DOHH2 (cell line): Measurements from ENCODE around the gene KRT77.

Experiments used
- H3F3A ChIP-seq: fragments of 200-600 bp; sonication (generic), shearing (Covaris generic); 2 replicates; pipeline ENCODE4 v1.6.0; 2016; ENCODE audit warnings: antibody characterized with exemption, mild to moderate bottlenecking; ENCODE audit not compliant: control insufficient read depth, insufficient read depth
- H3K27ac ChIP-seq: fragments of 200-600 bp; sonication (generic); 2 replicates; pipeline ENCODE4 v1.5.1; 2014; ENCODE audit warnings: low read depth, mild to moderate bottlenecking, low read length, moderate library complexity
- H3K27me3 ChIP-seq: fragments of 200-600 bp; sonication (generic); 2 replicates; pipeline ENCODE4 v1.6.1; 2014; ENCODE audit warnings: mild to moderate bottlenecking, low read length, mixed read lengths; ENCODE audit not compliant: control insufficient read depth
- H3K36me3 ChIP-seq: fragments of 200-600 bp; sonication (generic); 2 replicates; pipeline ENCODE4 v1.6.1; 2014; ENCODE audit warnings: mild to moderate bottlenecking, low read length, moderate library complexity, mixed read lengths; ENCODE audit not compliant: control insufficient read depth
- H3K4me1 ChIP-seq: fragments of 200-600 bp; sonication (generic); 2 replicates; pipeline ENCODE4 v1.6.1; 2014; ENCODE audit warnings: mild to moderate bottlenecking, low read length, mixed read lengths; ENCODE audit not compliant: control insufficient read depth
- H3K4me2 ChIP-seq: fragments of 200-600 bp; sonication (generic); 2 replicates; pipeline ENCODE4 v1.6.0; 2014; ENCODE audit warnings: mild to moderate bottlenecking, low read length, moderate library complexity
- H3K4me3 ChIP-seq: fragments of 200-600 bp; sonication (generic); 2 replicates; pipeline ENCODE4 v1.5.1; 2014; ENCODE audit warnings: mild to moderate bottlenecking, low read length, mixed read lengths
- H3K79me2 ChIP-seq: fragments of 200-600 bp; sonication (generic); 2 replicates; pipeline ENCODE4 v1.6.1; 2014; ENCODE audit warnings: mild to moderate bottlenecking, low read length, mixed read lengths; ENCODE audit not compliant: control insufficient read depth
- H3K9me2 ChIP-seq: fragments of 200-600 bp; sonication (generic); replicated peaks from 2 replicates; pipeline ENCODE4 v1.6.1; 2014; ENCODE audit warnings: mild to moderate bottlenecking, low read length, mixed read lengths; ENCODE audit not compliant: control insufficient read depth
- H3K9me3 ChIP-seq: fragments of 200-600 bp; sonication (generic); 2 replicates; pipeline ENCODE4 v1.6.1; 2014; ENCODE audit warnings: antibody characterized with exemption, low read length, mixed read lengths; ENCODE audit not compliant: control insufficient read depth, insufficient read depth
- H4K20me1 ChIP-seq: fragments of 200-600 bp; sonication (generic); 2 replicates; pipeline ENCODE4 v1.6.0; 2014; ENCODE audit warnings: low read depth, mild to moderate bottlenecking, antibody characterized with exemption, low read length, moderate library complexity; ENCODE audit not compliant: control insufficient read depth, insufficient read depth
- CTCF ChIP-seq: fragments of 200-600 bp; sonication (generic); IDR thresholded peaks from one replicate; pipeline ENCODE4 v1.5.1; 2014; ENCODE audit warnings: antibody characterized with exemption, mild to moderate bottlenecking, low read depth, low read length; ENCODE audit not compliant: poor library complexity, severe bottlenecking
- EZH2phosphoT487 ChIP-seq: fragments of 200-600 bp; sonication (generic); IDR thresholded peaks from 2 replicates; pipeline ENCODE4 v1.6.1; 2017; ENCODE audit warnings: borderline replicate concordance, mild to moderate bottlenecking, antibody characterized with exemption, low read length, moderate library complexity, mixed read lengths

Gene KRT77

DNA sequence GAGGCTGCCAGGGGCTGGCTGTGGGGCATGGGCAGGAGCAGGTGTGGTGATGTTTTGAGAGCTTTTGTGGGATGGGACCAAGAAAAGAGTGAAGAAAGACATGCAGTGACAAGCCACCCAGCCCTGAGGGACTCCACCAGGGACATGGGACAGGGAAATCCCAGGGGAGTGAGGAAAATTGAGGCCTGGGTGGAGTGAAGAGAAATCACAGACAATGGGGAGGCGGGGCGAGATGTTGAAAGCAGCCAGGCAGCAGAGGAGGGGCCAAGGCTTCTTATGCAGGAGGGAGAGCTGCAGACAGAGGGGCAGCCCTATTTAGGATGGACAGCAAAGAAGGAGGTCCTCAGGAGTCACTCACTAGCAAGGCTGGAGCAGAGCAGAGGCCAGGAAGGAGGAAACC lies 18.9 kb downstream of the KRT77 start:
- Histone ChIP-seq H3K79me2 (no peaks in the 10 kb centered on the region), H3K4me2 (no peak overlapping the region), H3K27ac (no peak overlapping the region), H3K4me1 (no peaks in the 10 kb centered on the region), H3K9me3 (no peaks in the 10 kb centered on the region), H3K27me3 (peaks cover 14% of the 10 kb centered on the region), H3K36me3 (no peaks in the 10 kb centered on the region), H4K20me1 (no peaks in the 10 kb centered on the region), H3K9me2 (no peaks in the 10 kb centered on the region), H3F3A (no peaks in the 10 kb centered on the region), H3K4me3 (no peak overlapping the region)
- TF ChIP-seq CTCF = no peak
- no peak for TF ChIP-seq EZH2phosphoT487

DNA sequence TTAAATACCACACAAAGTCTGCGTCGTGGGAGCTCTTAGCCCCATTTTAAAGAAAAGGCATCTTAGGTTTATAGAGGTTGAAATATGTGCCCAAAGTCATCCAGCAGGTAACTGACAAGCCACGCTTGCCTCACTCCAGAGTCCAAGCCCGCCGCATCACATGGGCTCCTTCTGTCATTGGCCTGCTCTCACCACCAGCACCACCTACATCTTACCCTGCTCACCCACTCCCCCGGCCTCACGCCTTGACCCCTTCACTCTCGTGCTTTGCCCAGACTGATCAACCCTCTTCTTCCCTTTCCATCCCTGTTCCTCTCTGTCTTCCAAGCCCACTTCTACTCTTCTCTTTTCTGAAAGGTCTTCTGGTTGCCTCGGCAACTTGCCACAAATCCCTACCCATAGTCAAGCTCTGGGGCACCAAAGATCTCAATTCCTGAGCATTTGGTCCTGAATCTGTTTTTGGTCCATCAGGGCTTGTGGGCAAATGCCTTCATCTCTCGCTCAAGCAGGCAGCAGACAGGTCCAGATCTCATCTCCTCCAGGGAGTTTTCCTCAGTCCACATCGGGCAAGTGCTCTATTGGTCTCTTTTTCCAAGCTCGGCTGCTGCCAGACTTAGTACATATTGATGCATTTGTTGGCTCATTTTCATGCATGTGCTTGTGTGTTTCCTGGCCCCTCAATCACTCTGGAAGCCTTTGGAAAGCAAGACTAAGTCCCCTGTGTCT lies 19.6 kb downstream of the KRT77 start:
- Histone ChIP-seq H3K27ac (no peak overlapping the region), H3K9me2 (no peaks in the 10 kb centered on the region), H3F3A (no peaks in the 10 kb centered on the region), H4K20me1 (no peaks in the 10 kb centered on the region), H3K4me1 (no peaks in the 10 kb centered on the region), H3K4me2 (no peak overlapping the region), H3K79me2 (no peaks in the 10 kb centered on the region), H3K27me3 (peaks cover 16% of the 10 kb centered on the region), H3K9me3 (no peaks in the 10 kb centered on the region), H3K36me3 (no peaks in the 10 kb centered on the region), H3K4me3 (no peak overlapping the region)
- no peak for TF ChIP-seq CTCF
- TF ChIP-seq EZH2phosphoT487 = no peak

- H3K27me3 ChIP-seq = peaks cover 13% of the 10 kb centered on the region
- H4K20me1 ChIP-seq = no peaks in the 10 kb centered on the region
- no peak overlapping the region for H3K27ac ChIP-seq
- H3K4me1 ChIP-seq = no peaks in the 10 kb centered on the region
- no peak overlapping the region for H3K4me2 ChIP-seq
- no peak overlapping the region for H3K4me3 ChIP-seq
- H3F3A ChIP-seq = no peaks in the 10 kb centered on the region
- no peaks in the 10 kb centered on the region for H3K9me2 ChIP-seq
- TF ChIP-seq CTCF (no peak), EZH2phosphoT487 (no peak)
- no peaks in the 10 kb centered on the region for H3K36me3 ChIP-seq
- no peaks in the 10 kb centered on the region for H3K9me3 ChIP-seq
- no peaks in the 10 kb centered on the region for H3K79me2 ChIP-seq
These were observed 20.3 kb downstream of the KRT77 start for GRCh38 chr12:52682938-52683574.
